Gastroesophageal sphincter (tissue), 4 donors: Measurements from ENCODE around the gene ZBTB42. TPM values are rescaled to one million over a fixed set of nuclear protein-coding genes. Genes with fewer than 3 reads are reported as not detected.

Experiments
- ATAC-seq: fragments of 150-250 bp; one replicate; pipeline ENCODE4 v1.9.1; 2016; ENCODE audit warnings: mild to moderate bottlenecking, moderate library complexity
- H3K27ac ChIP-seq, 4 donors: fragments of 200-600 bp; sonication (generic) in 3 of 4; 1 replicate in 3 of 4; 2 replicates in 1 of 4; pipeline ENCODE4 v1.5.1; 2016 to 2019
- H3K27me3 ChIP-seq: fragments of 200-600 bp; sonication (generic); one replicate; pipeline ENCODE4 v1.5.1; 2019
- H3K36me3 ChIP-seq, 2 donors: fragments of 200-600 bp; sonication (generic); one replicate each; pipeline ENCODE4 v1.5.1; 2019; ENCODE audit warnings: control low read depth in 1 of 2
- H3K4me1 ChIP-seq, 3 donors: fragments of 200-600 bp; sonication (generic); 1 replicate in 2 of 3; 2 replicates in 1 of 3; pipeline ENCODE4 v1.5.1; 2016 to 2019; ENCODE audit warnings: control low read depth in 2 of 3
- H3K4me3 ChIP-seq, 2 donors: fragments of 200-600 bp; sonication (generic); one replicate each; pipeline ENCODE4 v1.5.1; 2019; ENCODE audit warnings: mild to moderate bottlenecking in 1 of 2, moderate library complexity in 1 of 2
- H3K9me3 ChIP-seq, 3 donors: fragments of 200-600 bp; sonication (generic); one replicate each; pipeline ENCODE4 v1.5.1; 2017 to 2019; ENCODE audit warnings: control low read depth in 2 of 3
- CTCF ChIP-seq, 4 experiments: fragments of 200-600 bp in 2 of 4; fragments of 450-650 bp in 2 of 4; sonication (generic) in 1 of 4; IDR thresholded peaks; one replicate each; pipeline ENCODE4 v1.5.1; 2017 to 2019; ENCODE audit warnings: antibody characterized with exemption in 4 of 4, mild to moderate bottlenecking in 2 of 4, moderate library complexity in 2 of 4
- EP300 ChIP-seq: sonication (generic); formaldehyde crosslinking; IDR thresholded peaks from one replicate; pipeline ENCODE4 v1.6.1; 2017; ENCODE audit warnings: antibody characterized with exemption, mild to moderate bottlenecking
- POLR2A ChIP-seq, 2 donors: fragments of 450-650 bp; IDR thresholded peaks; one replicate each; pipeline ENCODE4 v1.6.1; 2017; ENCODE audit warnings: antibody characterized with exemption in 2 of 2, mild to moderate bottlenecking in 2 of 2, moderate library complexity in 1 of 2
- POLR2AphosphoS5 ChIP-seq: sonication (generic); formaldehyde crosslinking; IDR thresholded peaks from one replicate; pipeline ENCODE4 v1.6.1; 2017; ENCODE audit warnings: antibody characterized with exemption
- WGBS, 2 donors: methylation state at CpG; one replicate each; pipeline ENCODE4 v1.1.5; 2018; ENCODE audit warnings: low coverage in 1 of 2; 5-methylcytosine and 5-hydroxymethylcytosine counted together
- total RNA-seq, 4 donors: library from RNA; depleted of rRNA; stranded (reverse); fragments of >200 nt; gene quantifications; one replicate each; pipeline ENCODE4 v1.1.0, GENCODE V29; 2016

The ZBTB42 gene
- total RNA-seq, 4 donors from 2014 or later: 2.0 to 4.8 (median 3.2) TPM

GRCh38 chr14:104786091-104786586, 14.8 kb upstream of the ZBTB42 start:
- Histone ChIP-seq H3K4me1 (peaks cover 0 to 99% (median 25%) of the 10 kb centered on the region in 3 donors), H3K4me3 (no peak overlapping the region), H3K27me3 (no peaks in the 10 kb centered on the region), H3K36me3 (peaks cover 0 to 63% of the 10 kb centered on the region in 2 donors), H3K9me3 (no peaks in the 10 kb centered on the region), H3K27ac (no peak overlapping the region)
- no peak for TF ChIP-seq POLR2A (IDR thresholded peaks at IDR 0.05)
- no peak for TF ChIP-seq CTCF (IDR thresholded peaks at IDR 0.05)
- TF ChIP-seq POLR2AphosphoS5: no peak
- no peak for TF ChIP-seq EP300
- ATAC-seq: peak; percentile 46
- no CpG with 5 or more reads among the region's 14 CpGs for WGBS, 2 donors

- peaks cover 0 to 99% (median 27%) of the 10 kb centered on the region in 3 donors for H3K4me1 ChIP-seq
These were observed 13.9 kb upstream of the ZBTB42 start for GRCh38 chr14:104786726-104787675.

GRCh38 chr14:104787736-104788135, 13.2 kb upstream of the ZBTB42 start:
- H3K9me3 ChIP-seq: no peaks in the 10 kb centered on the region
- no peak overlapping the region for H3K4me3 ChIP-seq
- H3K27ac ChIP-seq: peak overlapping the region in 1 of 4 donors; percentile 38
- TF ChIP-seq POLR2A (IDR thresholded peaks at IDR 0.05): no peak
- TF ChIP-seq CTCF (IDR thresholded peaks at IDR 0.05): no peak
- no peak for TF ChIP-seq POLR2AphosphoS5
- TF ChIP-seq EP300: no peak
- no peaks in the 10 kb centered on the region for H3K27me3 ChIP-seq
- 100% methylated on average over 1 of the region's 7 CpGs; no CpG with 5 or more reads in 1 of the 2 donors for WGBS, 2 donors
- ATAC-seq: no peak
- peaks cover 0 to 99% (median 35%) of the 10 kb centered on the region in 3 donors for H3K4me1 ChIP-seq
- peaks cover 0 to 68% of the 10 kb centered on the region in 2 donors for H3K36me3 ChIP-seq

More at GRCh38 chr14:104786726-104787675, 13.9 kb upstream of the ZBTB42 start:
- Histone ChIP-seq H3K27me3 (no peaks in the 10 kb centered on the region), H3K27ac (peak overlapping the region in 1 of 4 donors; percentile 38), H3K9me3 (no peaks in the 10 kb centered on the region), H3K4me3 (no peak overlapping the region), H3K36me3 (peaks cover 0 to 65% of the 10 kb centered on the region in 2 donors)
- no peak for ATAC-seq
- WGBS, 2 donors: 17 to 100% methylated on average over 1 of the region's 30 CpGs
- TF ChIP-seq EP300 (no peak), POLR2A (IDR thresholded peaks at IDR 0.05) (no peak), POLR2AphosphoS5 (no peak), CTCF (IDR thresholded peaks at IDR 0.05) (no peak)

GRCh38 chr14:104788161-104788818, 12.6 kb upstream of the ZBTB42 start:
- Histone ChIP-seq H3K4me1 (peaks cover 0 to 100% (median 40%) of the 10 kb centered on the region in 3 donors), H3K27me3 (no peaks in the 10 kb centered on the region), H3K27ac (no peak overlapping the region), H3K4me3 (no peak overlapping the region), H3K9me3 (no peaks in the 10 kb centered on the region), H3K36me3 (peaks cover 0 to 68% of the 10 kb centered on the region in 2 donors)
- WGBS, 2 donors: no CpG with 5 or more reads among the region's 14 CpGs
- ATAC-seq: no peak
- TF ChIP-seq EP300 (no peak), POLR2A (IDR thresholded peaks at IDR 0.05) (no peak)
